Measurements from ENCODE around the gene ZKSCAN3. TPM values are rescaled to one million over a fixed set of nuclear protein-coding genes. Genes with fewer than 3 reads are reported as not detected.
"Not testable (repeated sequence)": the region's sequence is repeated elsewhere in the genome, so short reads cannot be mapped to it uniquely, and the experiment has no call there.

ZKSCAN3 gene
- total RNA-seq, 5 donors from 2014 or later (not counting 1 experiment from before 2014, with no cell fraction given): 4.0 to 11.9 (median 10.5) TPM

- CTCF ChIA-PET: interaction anchor here (0.6 kb wide), 2 partner anchors 14 to 38 kb away, joined by 3 to 5 read pairs; no protein-coding TSS in a partner anchor
- H3K4me1 ChIP-seq (ENCODE audit: control insufficient read depth in 1 of 2, extremely low read depth in 1 of 2, insufficient read depth in 2 of 2, low read length in 2 of 2); H3K9me3 ChIP-seq; H3K27me3 ChIP-seq (replicated peaks in 1 of 2; ENCODE audit: control insufficient read depth in 2 of 2, extremely low read depth in 1 of 2, insufficient read depth in 2 of 2, low read length in 1 of 2); H3K36me3 Mint-ChIP-seq; POLR2A ChIA-PET; H3K36me3 ChIP-seq (ENCODE audit: control insufficient read depth in 2 of 2, extremely low read depth in 1 of 2, insufficient read depth in 1 of 2, low read length in 1 of 2); H3K9me3 Mint-ChIP-seq; H3K4me3 Mint-ChIP-seq; H3K27ac ChIP-seq (ENCODE audit: low read length); H3K4me3 ChIP-seq (ENCODE audit: control insufficient read depth in 1 of 2, extremely low read depth in 1 of 2, low read length in 1 of 2); H3K27ac Mint-ChIP-seq; H3K4me1 Mint-ChIP-seq; DNase-seq; ATAC-seq (replicated peaks in 1 of 4): not testable (repeated sequence)
- 83% methylated on average over 8 of the region's 8 CpGs for WGBS (ENCODE audit: insufficient coverage)
- peaks cover 12 to 18% of the 10 kb centered on the region in 2 donors for H3K27me3 Mint-ChIP-seq
Observed at GRCh38 chr6:28317866-28318265, 31.9 kb upstream of the ZKSCAN3 start.

- H3K9me3 ChIP-seq: no peaks in the 10 kb centered on the region
- ChIA-PET CTCF (no interaction called here), POLR2A (no interaction called here)
- Mint-ChIP-seq H3K4me3 (no peak overlapping the region), H3K9me3 (peaks cover 14 to 23% (median 23%) of the 10 kb centered on the region in 3 donors), H3K27me3 (peaks cover 8% of the 10 kb centered on the region in 2 donors), H3K4me1 (no peaks in the 10 kb centered on the region), H3K27ac (no peak overlapping the region), H3K36me3 (peaks cover 21% of the 10 kb centered on the region)
- no peak overlapping the region for H3K4me3 ChIP-seq (ENCODE audit: control insufficient read depth in 1 of 2, extremely low read depth in 1 of 2, low read length in 1 of 2)
- no peaks in the 10 kb centered on the region for H3K4me1 ChIP-seq (ENCODE audit: control insufficient read depth in 1 of 2, extremely low read depth in 1 of 2, insufficient read depth in 2 of 2, low read length in 2 of 2)
- no peak for ATAC-seq (replicated peaks in 1 of 4)
- no peaks in the 10 kb centered on the region for H3K36me3 ChIP-seq (ENCODE audit: control insufficient read depth in 2 of 2, extremely low read depth in 1 of 2, insufficient read depth in 1 of 2, low read length in 1 of 2)
- H3K27me3 ChIP-seq (replicated peaks in 1 of 2; ENCODE audit: control insufficient read depth in 2 of 2, extremely low read depth in 1 of 2, insufficient read depth in 2 of 2, low read length in 1 of 2): peaks cover 0 to 3% of the 10 kb centered on the region in 2 experiments
- 72% methylated on average over 2 of the region's 3 CpGs for WGBS (ENCODE audit: insufficient coverage)
- no peak overlapping the region for H3K27ac ChIP-seq (ENCODE audit: low read length)
- no peak for DNase-seq
Observed at GRCh38 chr6:28322661-28323060, 27.1 kb upstream of the ZKSCAN3 start.

DNA sequence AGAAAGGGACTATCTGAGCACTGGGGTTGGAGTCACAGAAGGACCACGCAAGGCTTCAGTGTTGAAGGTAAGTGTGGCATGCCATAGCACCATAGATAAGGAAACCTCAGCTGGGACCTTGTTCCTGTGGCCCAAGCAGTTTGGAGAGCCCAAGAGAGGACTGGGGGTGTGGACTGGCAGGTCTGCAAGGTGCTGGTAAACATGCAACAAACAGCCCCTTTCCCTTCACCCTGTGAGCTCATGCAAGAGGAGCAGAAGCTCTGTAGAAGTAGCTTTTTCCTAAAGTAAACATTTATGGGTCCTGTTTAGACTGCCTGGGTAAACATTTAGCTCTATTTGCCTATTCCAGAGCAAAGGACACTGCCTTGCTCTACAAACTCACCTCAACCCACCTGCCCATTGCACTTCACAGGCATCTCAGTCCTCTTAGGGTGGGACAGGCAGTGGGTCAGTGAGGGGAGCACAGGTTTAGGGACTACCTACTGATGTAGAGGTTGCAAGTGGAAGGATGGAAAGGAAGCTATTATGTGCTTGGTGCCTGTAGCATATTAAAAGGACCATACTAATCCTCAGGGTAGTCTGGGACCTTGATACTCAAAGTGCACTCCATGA lies 25.8 kb upstream of the ZKSCAN3 start:
- CTCF ChIA-PET: interaction anchor here in 1 of 2 donors (0.6 kb wide), 1 partner anchor 481 kb away, joined by 6 read pairs; no protein-coding TSS in a partner anchor
- no peaks in the 10 kb centered on the region for H3K36me3 ChIP-seq (ENCODE audit: control insufficient read depth in 2 of 2, extremely low read depth in 1 of 2, insufficient read depth in 1 of 2, low read length in 1 of 2)

GRCh38 chr6:28326371-28326948 lies 23.3 kb upstream of the ZKSCAN3 start:
- Histone ChIP-seq H3K4me3 (ENCODE audit: control insufficient read depth in 1 of 2, extremely low read depth in 1 of 2, low read length in 1 of 2) (no peak overlapping the region), H3K9me3 (no peaks in the 10 kb centered on the region), H3K27ac (ENCODE audit: low read length) (no peak overlapping the region), H3K36me3 (ENCODE audit: control insufficient read depth in 2 of 2, extremely low read depth in 1 of 2, insufficient read depth in 1 of 2, low read length in 1 of 2) (no peaks in the 10 kb centered on the region), H3K4me1 (ENCODE audit: control insufficient read depth in 1 of 2, extremely low read depth in 1 of 2, insufficient read depth in 2 of 2, low read length in 2 of 2) (no peaks in the 10 kb centered on the region), H3K27me3 (replicated peaks in 1 of 2; ENCODE audit: control insufficient read depth in 2 of 2, extremely low read depth in 1 of 2, insufficient read depth in 2 of 2, low read length in 1 of 2) (no peaks in the 10 kb centered on the region)
- Mint-ChIP-seq H3K9me3 (peaks cover 15 to 37% (median 28%) of the 10 kb centered on the region in 3 donors), H3K4me3 (no peak overlapping the region), H3K27me3 (peaks cover 4 to 8% of the 10 kb centered on the region in 2 donors), H3K4me1 (no peaks in the 10 kb centered on the region), H3K36me3 (peaks cover 28% of the 10 kb centered on the region), H3K27ac (no peak overlapping the region)
- ChIA-PET CTCF (no interaction called here), POLR2A (no interaction called here)
- DNase-seq: no peak
- no peak for ATAC-seq (replicated peaks in 1 of 4)
- 81% methylated on average over 5 of the region's 7 CpGs for WGBS (ENCODE audit: insufficient coverage)

More for the DNA sequence above, 25.8 kb upstream of the ZKSCAN3 start:
- H3K4me3 Mint-ChIP-seq: no peak overlapping the region
- DNase-seq (no peak), ATAC-seq (replicated peaks in 1 of 4) (no peak)
- H3K4me3 ChIP-seq (ENCODE audit: control insufficient read depth in 1 of 2, extremely low read depth in 1 of 2, low read length in 1 of 2): no peak overlapping the region
- H3K4me1 Mint-ChIP-seq: no peaks in the 10 kb centered on the region
- H3K4me1 ChIP-seq (ENCODE audit: control insufficient read depth in 1 of 2, extremely low read depth in 1 of 2, insufficient read depth in 2 of 2, low read length in 2 of 2): no peaks in the 10 kb centered on the region
- POLR2A ChIA-PET: no interaction called here
- no peaks in the 10 kb centered on the region for H3K9me3 ChIP-seq
- H3K27me3 Mint-ChIP-seq: peaks cover 4 to 8% of the 10 kb centered on the region in 2 donors
- WGBS (ENCODE audit: insufficient coverage): 100% methylated on average over 1 of the region's 1 CpG
- peaks cover 15 to 33% (median 28%) of the 10 kb centered on the region in 3 donors for H3K9me3 Mint-ChIP-seq
- peaks cover 24% of the 10 kb centered on the region for H3K36me3 Mint-ChIP-seq
- no peak overlapping the region for H3K27ac Mint-ChIP-seq
- peaks cover 0 to 3% of the 10 kb centered on the region in 2 experiments for H3K27me3 ChIP-seq (replicated peaks in 1 of 2; ENCODE audit: control insufficient read depth in 2 of 2, extremely low read depth in 1 of 2, insufficient read depth in 2 of 2, low read length in 1 of 2)
- H3K27ac ChIP-seq (ENCODE audit: low read length): no peak overlapping the region

DNA sequence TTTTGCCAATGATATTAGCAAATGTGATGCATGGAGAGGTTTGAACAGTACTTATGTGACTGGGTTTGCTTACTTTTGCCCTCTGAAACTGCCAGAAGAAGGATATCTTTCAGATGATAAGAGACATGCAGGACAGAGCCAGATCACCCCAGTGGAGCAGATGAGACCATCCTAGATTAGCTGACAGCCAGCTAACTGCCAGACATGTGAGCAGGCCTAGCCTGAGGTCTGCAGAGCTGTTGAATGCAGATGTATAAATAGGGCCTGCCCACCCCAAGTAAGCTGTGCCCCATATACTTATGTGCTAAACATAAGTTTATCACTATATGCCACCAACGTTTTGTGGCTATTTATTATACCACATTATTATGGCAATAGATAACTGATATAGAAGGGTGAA lies 19.7 kb upstream of the ZKSCAN3 start:
- WGBS (ENCODE audit: insufficient coverage): no CpG with 5 or more reads among the region's 1 CpG
- Mint-ChIP-seq H3K36me3 (peaks cover 26% of the 10 kb centered on the region), H3K27me3 (peaks cover 0 to 1% of the 10 kb centered on the region in 2 donors), H3K4me1 (peaks cover 3 to 7% (median 6%) of the 10 kb centered on the region in 3 donors), H3K9me3 (peaks cover 10 to 32% (median 27%) of the 10 kb centered on the region in 3 donors), H3K27ac (no peak overlapping the region), H3K4me3 (no peak overlapping the region)
- ATAC-seq (replicated peaks in 1 of 4): no peak
- no peak for DNase-seq
- Histone ChIP-seq H3K9me3 (no peaks in the 10 kb centered on the region), H3K27ac (ENCODE audit: low read length) (no peak overlapping the region), H3K27me3 (replicated peaks in 1 of 2; ENCODE audit: control insufficient read depth in 2 of 2, extremely low read depth in 1 of 2, insufficient read depth in 2 of 2, low read length in 1 of 2) (no peaks in the 10 kb centered on the region), H3K4me3 (ENCODE audit: control insufficient read depth in 1 of 2, extremely low read depth in 1 of 2, low read length in 1 of 2) (no peak overlapping the region), H3K4me1 (ENCODE audit: control insufficient read depth in 1 of 2, extremely low read depth in 1 of 2, insufficient read depth in 2 of 2, low read length in 2 of 2) (peaks cover 0 to 3% of the 10 kb centered on the region in 2 experiments), H3K36me3 (ENCODE audit: control insufficient read depth in 2 of 2, extremely low read depth in 1 of 2, insufficient read depth in 1 of 2, low read length in 1 of 2) (no peaks in the 10 kb centered on the region)
- ChIA-PET CTCF (no interaction called here), POLR2A (no interaction called here)

- Histone ChIP-seq H3K4me3 (ENCODE audit: control insufficient read depth in 1 of 2, extremely low read depth in 1 of 2, low read length in 1 of 2) (no peak overlapping the region), H3K4me1 (ENCODE audit: control insufficient read depth in 1 of 2, extremely low read depth in 1 of 2, insufficient read depth in 2 of 2, low read length in 2 of 2) (peaks cover 6 to 13% of the 10 kb centered on the region in 2 experiments), H3K36me3 (ENCODE audit: control insufficient read depth in 2 of 2, extremely low read depth in 1 of 2, insufficient read depth in 1 of 2, low read length in 1 of 2) (no peaks in the 10 kb centered on the region), H3K27me3 (replicated peaks in 1 of 2; ENCODE audit: control insufficient read depth in 2 of 2, extremely low read depth in 1 of 2, insufficient read depth in 2 of 2, low read length in 1 of 2) (no peaks in the 10 kb centered on the region), H3K27ac (ENCODE audit: low read length) (no peak overlapping the region), H3K9me3 (no peaks in the 10 kb centered on the region)
- H3K36me3 Mint-ChIP-seq: peaks cover 6% of the 10 kb centered on the region
- ATAC-seq (replicated peaks in 1 of 4) (no peak), DNase-seq (no peak)
- POLR2A ChIA-PET: no interaction called here
- H3K4me3 Mint-ChIP-seq: no peak overlapping the region
- CTCF ChIA-PET: no interaction called here
- H3K9me3 Mint-ChIP-seq: peaks cover 0 to 11% (median 6%) of the 10 kb centered on the region in 3 donors
- peaks cover 3 to 7% (median 6%) of the 10 kb centered on the region in 3 donors for H3K4me1 Mint-ChIP-seq
- no peaks in the 10 kb centered on the region for H3K27me3 Mint-ChIP-seq
- no CpG with 5 or more reads among the region's 2 CpGs for WGBS (ENCODE audit: insufficient coverage)
- H3K27ac Mint-ChIP-seq: no peak overlapping the region
Observed at GRCh38 chr6:28333047-28333446, 16.7 kb upstream of the ZKSCAN3 start.

All from T-cell (primary cell).